Smooth muscle cell (in vitro differentiated cells): ENCODE measurements around the gene CLRN2. TPM values are rescaled to one million over a fixed set of nuclear protein-coding genes. Genes with fewer than 3 reads are reported as not detected.

ENCODE experiments used
- DNase-seq: peaks from one replicate; lab custom pipeline; 2025; ENCODE audit not compliant: unreplicated experiment; lab: John Stamatoyannopoulos, UW
- H2AFZ ChIP-seq: fragments of 200-600 bp; sonication (generic); 2 replicates; pipeline ENCODE4 v1.6.0; 2016; ENCODE audit warnings: antibody characterized with exemption, low read depth, mild to moderate bottlenecking
- H3F3A ChIP-seq: fragments of 200-600 bp; sonication (generic); 2 replicates; pipeline ENCODE4 v1.6.0; 2017; ENCODE audit warnings: antibody characterized with exemption, low read depth
- H3K27ac ChIP-seq: fragments of 200-600 bp; sonication (generic); 2 replicates; pipeline ENCODE4 v1.5.1; 2016; ENCODE audit warnings: low read depth, mild to moderate bottlenecking
- H3K27me3 ChIP-seq: fragments of 200-600 bp; sonication (generic); 2 replicates; pipeline ENCODE4 v1.6.1; 2016; ENCODE audit warnings: low read depth, mild to moderate bottlenecking
- H3K36me3 ChIP-seq: fragments of 200-600 bp; sonication (generic); 2 replicates; pipeline ENCODE4 v1.5.1; 2016; ENCODE audit warnings: low read depth
- H3K4me1 ChIP-seq: fragments of 200-600 bp; sonication (generic); 2 replicates; pipeline ENCODE4 v1.5.1; 2016; ENCODE audit warnings: low read depth
- H3K4me2 ChIP-seq: fragments of 200-600 bp; sonication (generic); 2 replicates; pipeline ENCODE4 v1.6.0; 2016; ENCODE audit warnings: mild to moderate bottlenecking
- H3K4me3 ChIP-seq: fragments of 200-600 bp; sonication (generic); 2 replicates; pipeline ENCODE4 v1.5.1; 2016; ENCODE audit warnings: mild to moderate bottlenecking
- H3K79me2 ChIP-seq: fragments of 200-600 bp; sonication (generic); 2 replicates; pipeline ENCODE4 v1.6.0; 2016; ENCODE audit warnings: low read depth, mild to moderate bottlenecking
- H3K9ac ChIP-seq: fragments of 200-600 bp; sonication (generic); 2 replicates; pipeline ENCODE4 v1.6.0; 2016; ENCODE audit warnings: low read depth
- H3K9me3 ChIP-seq: fragments of 200-600 bp; sonication (generic); replicated peaks from 2 replicates; pipeline ENCODE4 v1.5.1; 2016; ENCODE audit warnings: low read depth
- H4K20me1 ChIP-seq: fragments of 200-600 bp; sonication (generic); 2 replicates; pipeline ENCODE4 v1.6.0; 2016; ENCODE audit warnings: low read depth
- CTCF ChIP-seq: fragments of 200-600 bp; sonication (generic); IDR thresholded peaks from 2 replicates; pipeline ENCODE4 v1.5.1; 2017; ENCODE audit warnings: borderline replicate concordance, mild to moderate bottlenecking, antibody characterized with exemption; ENCODE audit not compliant: insufficient read depth, poor library complexity, severe bottlenecking
- WGBS: methylation state at CpG from one replicate; pipeline ENCODE4 v1.1.7; 2016; ENCODE audit warnings: low lambda C conversion rate; 5-methylcytosine and 5-hydroxymethylcytosine counted together
- polyA plus RNA-seq: library from polyadenylated mRNA; unstranded; fragments of >200 nt; fragmentation: Nextera tagmentation; extraction: Ambion mirVana; gene quantifications from 2 replicates; pipeline ENCODE4 v1.2.1, GENCODE V29; 2016
- total RNA-seq: library from RNA; depleted of rRNA; stranded (reverse); fragments of >200 nt; gene quantifications from 2 replicates; pipeline ENCODE4 v1.2.3, GENCODE V29; 2014

CLRN2 gene
- total and polyA plus RNA-seq, 2 experiments from 2014 or later = not detected

GRCh38 chr4:17489123-17489522 lies 25.8 kb upstream of the CLRN2 start:
- Histone ChIP-seq H3K27ac (no peak overlapping the region), H3K4me1 (no peaks in the 10 kb centered on the region), H3K9ac (no peak overlapping the region), H3K9me3 (no peaks in the 10 kb centered on the region), H3K79me2 (no peaks in the 10 kb centered on the region), H3K4me3 (no peak overlapping the region), H4K20me1 (peaks cover 8% of the 10 kb centered on the region), H2AFZ (no peak overlapping the region), H3F3A (no peaks in the 10 kb centered on the region), H3K4me2 (no peak overlapping the region), H3K36me3 (peaks cover 9% of the 10 kb centered on the region), H3K27me3 (no peaks in the 10 kb centered on the region)
- DNase-seq = no peak
- TF ChIP-seq CTCF = no peak
- WGBS = 97% methylated on average over 5 of the region's 5 CpGs

DNA sequence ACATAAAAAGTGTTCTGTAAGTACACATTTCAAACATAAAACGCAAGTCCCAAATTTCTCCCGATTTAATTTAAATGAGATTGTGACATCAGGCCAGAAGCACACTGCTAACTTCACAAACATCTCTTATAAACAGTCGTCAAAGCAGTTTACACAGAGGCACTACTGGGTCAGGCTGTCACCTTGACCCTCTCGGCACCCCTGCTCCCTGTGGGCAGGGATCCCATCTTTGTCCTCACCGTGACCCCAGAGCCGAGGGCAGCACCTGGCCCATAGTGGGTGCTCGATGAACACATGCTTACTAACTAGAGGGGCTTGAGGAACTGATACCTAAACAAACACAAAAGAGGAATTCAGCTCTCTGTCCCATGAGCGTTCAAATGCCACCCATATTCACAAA lies 25.2 kb upstream of the CLRN2 start:
- WGBS = 95% methylated on average over 8 of the region's 8 CpGs
- no peak overlapping the region for H3K27ac ChIP-seq
- H3K79me2 ChIP-seq = no peaks in the 10 kb centered on the region
- no peaks in the 10 kb centered on the region for H3K9me3 ChIP-seq
- H3K4me3 ChIP-seq = no peak overlapping the region
- no peaks in the 10 kb centered on the region for H3K4me1 ChIP-seq
- peaks cover 9% of the 10 kb centered on the region for H3K36me3 ChIP-seq
- no peak for TF ChIP-seq CTCF
- no peaks in the 10 kb centered on the region for H3K27me3 ChIP-seq
- H2AFZ ChIP-seq = no peak overlapping the region
- H4K20me1 ChIP-seq = peaks cover 8% of the 10 kb centered on the region
- H3K9ac ChIP-seq = no peak overlapping the region
- no peak for DNase-seq
- H3K4me2 ChIP-seq = no peak overlapping the region
- no peaks in the 10 kb centered on the region for H3F3A ChIP-seq

GRCh38 chr4:17490575-17491059 lies 24.3 kb upstream of the CLRN2 start:
- no peak for DNase-seq
- no peaks in the 10 kb centered on the region for H3F3A ChIP-seq
- no peak overlapping the region for H3K4me3 ChIP-seq
- H3K27me3 ChIP-seq = no peaks in the 10 kb centered on the region
- H4K20me1 ChIP-seq = peaks cover 8% of the 10 kb centered on the region
- 55% methylated on average over 6 of the region's 6 CpGs for WGBS
- H3K79me2 ChIP-seq = no peaks in the 10 kb centered on the region
- no peaks in the 10 kb centered on the region for H3K9me3 ChIP-seq
- H2AFZ ChIP-seq = no peak overlapping the region
- peaks cover 9% of the 10 kb centered on the region for H3K36me3 ChIP-seq
- no peak overlapping the region for H3K9ac ChIP-seq
- H3K27ac ChIP-seq = no peak overlapping the region
- H3K4me2 ChIP-seq = no peak overlapping the region
- no peaks in the 10 kb centered on the region for H3K4me1 ChIP-seq
- TF ChIP-seq CTCF = no peak

- peaks cover 9% of the 10 kb centered on the region for H3K36me3 ChIP-seq
- 95% methylated on average over 3 of the region's 3 CpGs for WGBS
- no peaks in the 10 kb centered on the region for H3K9me3 ChIP-seq
- H3K27ac ChIP-seq = no peak overlapping the region
- no peaks in the 10 kb centered on the region for H3K79me2 ChIP-seq
- no peak overlapping the region for H2AFZ ChIP-seq
- no peak overlapping the region for H3K4me2 ChIP-seq
- no peak overlapping the region for H3K9ac ChIP-seq
- H3K4me3 ChIP-seq = no peak overlapping the region
- H3F3A ChIP-seq = no peaks in the 10 kb centered on the region
- H4K20me1 ChIP-seq = peaks cover 8% of the 10 kb centered on the region
- no peaks in the 10 kb centered on the region for H3K4me1 ChIP-seq
- no peaks in the 10 kb centered on the region for H3K27me3 ChIP-seq
- TF ChIP-seq CTCF = no peak
- no peak for DNase-seq
These were observed 23.8 kb upstream of the CLRN2 start for GRCh38 chr4:17491196-17491595.
